ENCODE data around the gene LARP4B.

DNA sequence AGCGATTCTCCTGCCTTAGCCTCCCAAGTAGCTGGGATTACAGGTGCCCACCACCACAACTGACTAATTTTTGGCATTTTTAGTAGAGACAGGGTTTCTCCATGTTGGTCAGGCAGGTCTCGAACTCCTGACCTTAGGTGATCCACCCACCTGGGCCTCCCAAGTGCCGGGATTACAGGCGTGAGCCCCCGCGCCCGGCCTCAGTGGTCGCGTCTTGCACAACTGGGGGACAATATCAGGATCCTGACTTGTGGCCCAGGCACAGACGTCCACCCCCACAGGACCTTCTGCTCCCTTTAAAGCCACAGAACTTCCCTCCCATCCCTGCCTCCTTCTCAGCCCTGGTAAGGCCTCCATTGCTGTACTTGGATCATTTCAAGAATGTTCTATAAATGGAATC, 16.8 kb upstream of the LARP4B start:
- TF ChIP-seq, protein P1, sequence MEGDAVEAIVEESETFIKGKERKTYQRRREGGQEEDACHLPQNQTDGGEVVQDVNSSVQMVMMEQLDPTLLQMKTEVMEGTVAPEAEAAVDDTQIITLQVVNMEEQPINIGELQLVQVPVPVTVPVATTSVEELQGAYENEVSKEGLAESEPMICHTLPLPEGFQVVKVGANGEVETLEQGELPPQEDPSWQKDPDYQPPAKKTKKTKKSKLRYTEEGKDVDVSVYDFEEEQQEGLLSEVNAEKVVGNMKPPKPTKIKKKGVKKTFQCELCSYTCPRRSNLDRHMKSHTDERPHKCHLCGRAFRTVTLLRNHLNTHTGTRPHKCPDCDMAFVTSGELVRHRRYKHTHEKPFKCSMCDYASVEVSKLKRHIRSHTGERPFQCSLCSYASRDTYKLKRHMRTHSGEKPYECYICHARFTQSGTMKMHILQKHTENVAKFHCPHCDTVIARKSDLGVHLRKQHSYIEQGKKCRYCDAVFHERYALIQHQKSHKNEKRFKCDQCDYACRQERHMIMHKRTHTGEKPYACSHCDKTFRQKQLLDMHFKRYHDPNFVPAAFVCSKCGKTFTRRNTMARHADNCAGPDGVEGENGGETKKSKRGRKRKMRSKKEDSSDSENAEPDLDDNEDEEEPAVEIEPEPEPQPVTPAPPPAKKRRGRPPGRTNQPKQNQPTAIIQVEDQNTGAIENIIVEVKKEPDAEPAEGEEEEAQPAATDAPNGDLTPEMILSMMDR (conservative IDR thresholded peaks at IDR 0.05; ENCODE audit: low read depth in 2 of 2): no peak
- no peak for TF ChIP-seq NANOG (IDR thresholded peaks at IDR 0.05; ENCODE audit: borderline replicate concordance)
- no peak for TF ChIP-seq POLR2AphosphoS5 (IDR thresholded peaks at IDR 0.05; ENCODE audit: low read depth)
- no peak for TF ChIP-seq EZH2 (IDR thresholded peaks at IDR 0.05; ENCODE audit: low read depth, unreplicated experiment)
- TF ChIP-seq, protein P2, sequence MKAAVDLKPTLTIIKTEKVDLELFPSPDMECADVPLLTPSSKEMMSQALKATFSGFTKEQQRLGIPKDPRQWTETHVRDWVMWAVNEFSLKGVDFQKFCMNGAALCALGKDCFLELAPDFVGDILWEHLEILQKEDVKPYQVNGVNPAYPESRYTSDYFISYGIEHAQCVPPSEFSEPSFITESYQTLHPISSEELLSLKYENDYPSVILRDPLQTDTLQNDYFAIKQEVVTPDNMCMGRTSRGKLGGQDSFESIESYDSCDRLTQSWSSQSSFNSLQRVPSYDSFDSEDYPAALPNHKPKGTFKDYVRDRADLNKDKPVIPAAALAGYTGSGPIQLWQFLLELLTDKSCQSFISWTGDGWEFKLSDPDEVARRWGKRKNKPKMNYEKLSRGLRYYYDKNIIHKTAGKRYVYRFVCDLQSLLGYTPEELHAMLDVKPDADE (IDR thresholded peaks at IDR 0.05): no peak
- TF ChIP-seq CREB1 (CRISPR knock-in tag; IDR thresholded peaks at IDR 0.05; ENCODE audit: low read depth): no peak
- TF ChIP-seq, protein P3, sequence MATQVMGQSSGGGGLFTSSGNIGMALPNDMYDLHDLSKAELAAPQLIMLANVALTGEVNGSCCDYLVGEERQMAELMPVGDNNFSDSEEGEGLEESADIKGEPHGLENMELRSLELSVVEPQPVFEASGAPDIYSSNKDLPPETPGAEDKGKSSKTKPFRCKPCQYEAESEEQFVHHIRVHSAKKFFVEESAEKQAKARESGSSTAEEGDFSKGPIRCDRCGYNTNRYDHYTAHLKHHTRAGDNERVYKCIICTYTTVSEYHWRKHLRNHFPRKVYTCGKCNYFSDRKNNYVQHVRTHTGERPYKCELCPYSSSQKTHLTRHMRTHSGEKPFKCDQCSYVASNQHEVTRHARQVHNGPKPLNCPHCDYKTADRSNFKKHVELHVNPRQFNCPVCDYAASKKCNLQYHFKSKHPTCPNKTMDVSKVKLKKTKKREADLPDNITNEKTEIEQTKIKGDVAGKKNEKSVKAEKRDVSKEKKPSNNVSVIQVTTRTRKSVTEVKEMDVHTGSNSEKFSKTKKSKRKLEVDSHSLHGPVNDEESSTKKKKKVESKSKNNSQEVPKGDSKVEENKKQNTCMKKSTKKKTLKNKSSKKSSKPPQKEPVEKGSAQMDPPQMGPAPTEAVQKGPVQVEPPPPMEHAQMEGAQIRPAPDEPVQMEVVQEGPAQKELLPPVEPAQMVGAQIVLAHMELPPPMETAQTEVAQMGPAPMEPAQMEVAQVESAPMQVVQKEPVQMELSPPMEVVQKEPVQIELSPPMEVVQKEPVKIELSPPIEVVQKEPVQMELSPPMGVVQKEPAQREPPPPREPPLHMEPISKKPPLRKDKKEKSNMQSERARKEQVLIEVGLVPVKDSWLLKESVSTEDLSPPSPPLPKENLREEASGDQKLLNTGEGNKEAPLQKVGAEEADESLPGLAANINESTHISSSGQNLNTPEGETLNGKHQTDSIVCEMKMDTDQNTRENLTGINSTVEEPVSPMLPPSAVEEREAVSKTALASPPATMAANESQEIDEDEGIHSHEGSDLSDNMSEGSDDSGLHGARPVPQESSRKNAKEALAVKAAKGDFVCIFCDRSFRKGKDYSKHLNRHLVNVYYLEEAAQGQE (IDR thresholded peaks at IDR 0.05; ENCODE audit: unreplicated experiment): no peak
- no peak for TF ChIP-seq EZH2phosphoT487 (IDR thresholded peaks at IDR 0.05; ENCODE audit: unreplicated experiment)
- TF ChIP-seq, protein P4, sequence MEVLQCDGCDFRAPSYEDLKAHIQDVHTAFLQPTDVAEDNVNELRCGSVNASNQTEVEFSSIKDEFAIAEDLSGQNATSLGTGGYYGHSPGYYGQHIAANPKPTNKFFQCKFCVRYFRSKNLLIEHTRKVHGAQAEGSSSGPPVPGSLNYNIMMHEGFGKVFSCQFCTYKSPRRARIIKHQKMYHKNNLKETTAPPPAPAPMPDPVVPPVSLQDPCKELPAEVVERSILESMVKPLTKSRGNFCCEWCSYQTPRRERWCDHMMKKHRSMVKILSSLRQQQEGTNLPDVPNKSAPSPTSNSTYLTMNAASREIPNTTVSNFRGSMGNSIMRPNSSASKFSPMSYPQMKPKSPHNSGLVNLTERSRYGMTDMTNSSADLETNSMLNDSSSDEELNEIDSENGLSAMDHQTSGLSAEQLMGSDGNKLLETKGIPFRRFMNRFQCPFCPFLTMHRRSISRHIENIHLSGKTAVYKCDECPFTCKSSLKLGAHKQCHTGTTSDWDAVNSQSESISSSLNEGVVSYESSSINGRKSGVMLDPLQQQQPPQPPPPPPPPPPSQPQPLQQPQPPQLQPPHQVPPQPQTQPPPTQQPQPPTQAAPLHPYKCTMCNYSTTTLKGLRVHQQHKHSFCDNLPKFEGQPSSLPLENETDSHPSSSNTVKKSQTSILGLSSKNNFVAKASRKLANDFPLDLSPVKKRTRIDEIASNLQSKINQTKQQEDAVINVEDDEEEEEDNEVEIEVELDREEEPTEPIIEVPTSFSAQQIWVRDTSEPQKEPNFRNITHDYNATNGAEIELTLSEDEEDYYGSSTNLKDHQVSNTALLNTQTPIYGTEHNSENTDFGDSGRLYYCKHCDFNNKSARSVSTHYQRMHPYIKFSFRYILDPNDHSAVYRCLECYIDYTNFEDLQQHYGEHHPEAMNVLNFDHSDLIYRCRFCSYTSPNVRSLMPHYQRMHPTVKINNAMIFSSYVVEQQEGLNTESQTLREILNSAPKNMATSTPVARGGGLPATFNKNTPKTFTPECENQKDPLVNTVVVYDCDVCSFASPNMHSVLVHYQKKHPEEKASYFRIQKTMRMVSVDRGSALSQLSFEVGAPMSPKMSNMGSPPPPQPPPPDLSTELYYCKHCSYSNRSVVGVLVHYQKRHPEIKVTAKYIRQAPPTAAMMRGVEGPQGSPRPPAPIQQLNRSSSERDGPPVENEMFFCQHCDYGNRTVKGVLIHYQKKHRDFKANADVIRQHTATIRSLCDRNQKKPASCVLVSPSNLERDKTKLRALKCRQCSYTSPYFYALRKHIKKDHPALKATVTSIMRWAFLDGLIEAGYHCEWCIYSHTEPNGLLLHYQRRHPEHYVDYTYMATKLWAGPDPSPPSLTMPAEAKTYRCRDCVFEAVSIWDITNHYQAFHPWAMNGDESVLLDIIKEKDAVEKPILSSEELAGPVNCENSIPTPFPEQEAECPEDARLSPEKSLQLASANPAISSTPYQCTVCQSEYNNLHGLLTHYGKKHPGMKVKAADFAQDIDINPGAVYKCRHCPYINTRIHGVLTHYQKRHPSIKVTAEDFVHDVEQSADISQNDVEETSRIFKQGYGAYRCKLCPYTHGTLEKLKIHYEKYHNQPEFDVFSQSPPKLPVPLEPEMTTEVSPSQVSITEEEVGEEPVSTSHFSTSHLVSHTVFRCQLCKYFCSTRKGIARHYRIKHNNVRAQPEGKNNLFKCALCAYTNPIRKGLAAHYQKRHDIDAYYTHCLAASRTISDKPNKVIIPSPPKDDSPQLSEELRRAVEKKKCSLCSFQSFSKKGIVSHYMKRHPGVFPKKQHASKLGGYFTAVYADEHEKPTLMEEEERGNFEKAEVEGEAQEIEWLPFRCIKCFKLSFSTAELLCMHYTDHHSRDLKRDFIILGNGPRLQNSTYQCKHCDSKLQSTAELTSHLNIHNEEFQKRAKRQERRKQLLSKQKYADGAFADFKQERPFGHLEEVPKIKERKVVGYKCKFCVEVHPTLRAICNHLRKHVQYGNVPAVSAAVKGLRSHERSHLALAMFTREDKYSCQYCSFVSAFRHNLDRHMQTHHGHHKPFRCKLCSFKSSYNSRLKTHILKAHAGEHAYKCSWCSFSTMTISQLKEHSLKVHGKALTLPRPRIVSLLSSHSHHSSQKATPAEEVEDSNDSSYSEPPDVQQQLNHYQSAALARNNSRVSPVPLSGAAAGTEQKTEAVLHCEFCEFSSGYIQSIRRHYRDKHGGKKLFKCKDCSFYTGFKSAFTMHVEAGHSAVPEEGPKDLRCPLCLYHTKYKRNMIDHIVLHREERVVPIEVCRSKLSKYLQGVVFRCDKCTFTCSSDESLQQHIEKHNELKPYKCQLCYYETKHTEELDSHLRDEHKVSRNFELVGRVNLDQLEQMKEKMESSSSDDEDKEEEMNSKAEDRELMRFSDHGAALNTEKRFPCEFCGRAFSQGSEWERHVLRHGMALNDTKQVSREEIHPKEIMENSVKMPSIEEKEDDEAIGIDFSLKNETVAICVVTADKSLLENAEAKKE (CRISPR knock-in tag; IDR thresholded peaks at IDR 0.05): no peak
- TF ChIP-seq JUNB (IDR thresholded peaks at IDR 0.05; ENCODE audit: unreplicated experiment): no peak
- no peak for TF ChIP-seq ZNF331 (CRISPR knock-in tag; IDR thresholded peaks at IDR 0.05; ENCODE audit: low read depth)
